ENCODE results near the gene MRPL9.

GRCh38 chr1:151713874-151714273 lies 49.4 kb downstream of the MRPL9 start:
- TF ChIP-seq EZH2 (IDR thresholded peaks at IDR 0.05) = no peak
- TF ChIP-seq CTCF (IDR thresholded peaks at IDR 0.05) = no peak
- TF ChIP-seq EZH2phosphoT487 (IDR thresholded peaks at IDR 0.05) = no peak
